GM21367 (cell line): ENCODE data around the gene SULT1B1.

Source experiments
- ATAC-seq: cut with Tn5 transposase; IDR thresholded peaks from one replicate; pipeline ENCODE4 v1.9.1; 2021; ENCODE audit not compliant: unreplicated experiment

Gene SULT1B1

GRCh38 chr4:69701696-69702095 lies 58.7 kb downstream of the SULT1B1 start:
- ATAC-seq, result no peak

- ATAC-seq, result no peak
Observed at GRCh38 chr4:69697536-69698242, 62.7 kb downstream of the SULT1B1 start.

- ATAC-seq, result no peak
Observed at GRCh38 chr4:69689599-69689998, 70.8 kb downstream of the SULT1B1 start.

GRCh38 chr4:69684804-69685203 lies 75.6 kb downstream of the SULT1B1 start:
- no peak for ATAC-seq
